HG03460 (cell line): ENCODE results near the gene KIF26B.

ENCODE experiments used
- ATAC-seq: cut with Tn5 transposase; IDR thresholded peaks from one replicate; pipeline ENCODE4 v1.9.1; 2021; ENCODE audit not compliant: unreplicated experiment

The KIF26B gene

GRCh38 chr1:245234217-245235081 is 79.7 kb downstream of the KIF26B start:
- ATAC-seq = no peak

DNA sequence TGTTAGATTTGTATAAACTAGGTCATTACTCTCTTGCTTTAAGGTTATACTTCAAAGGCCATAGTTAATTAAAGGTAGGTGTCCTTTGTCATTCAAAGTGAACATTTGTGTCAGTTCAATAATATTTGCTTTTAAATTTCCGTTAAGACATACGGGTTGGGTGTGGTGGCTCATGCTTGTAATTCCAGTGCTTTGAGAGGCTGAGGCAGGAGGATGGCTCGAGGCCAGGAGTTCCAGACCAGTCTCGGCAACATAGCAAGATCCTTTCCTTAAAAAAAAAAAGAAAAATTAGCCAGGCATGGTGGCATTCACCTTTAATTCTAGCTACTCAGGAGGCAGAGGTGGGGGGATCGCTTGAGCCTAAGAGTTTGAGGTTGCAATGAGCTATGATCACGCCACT is 80.4 kb downstream of the KIF26B start:
- no peak for ATAC-seq

DNA sequence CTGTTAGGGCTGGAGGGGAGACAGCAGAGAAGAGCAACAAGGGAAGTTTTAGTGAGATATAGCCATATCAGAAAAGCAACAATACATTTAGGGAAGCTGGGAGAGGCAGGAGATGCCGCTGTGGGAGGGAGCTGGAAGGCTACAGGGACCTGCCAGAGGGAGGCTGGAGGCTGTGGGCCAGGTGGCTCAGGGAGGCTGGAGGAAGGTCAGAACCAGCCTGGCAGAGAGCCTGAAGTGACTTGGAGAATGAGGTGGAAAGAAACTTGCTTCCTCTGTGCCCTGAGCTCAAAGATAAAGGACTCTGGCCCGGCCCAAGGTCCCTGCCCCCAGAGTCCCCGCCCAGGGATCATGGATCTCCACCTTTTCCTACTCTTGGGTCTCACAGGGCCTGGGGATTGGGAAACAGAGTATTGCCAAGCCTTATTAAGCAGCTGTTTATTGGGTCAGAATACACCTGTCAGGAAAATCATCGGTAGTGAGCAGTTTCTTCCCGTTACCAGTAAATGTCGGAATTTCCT is 85.9 kb downstream of the KIF26B start:
- ATAC-seq = no peak

- ATAC-seq = no peak
Measured at GRCh38 chr1:245241526-245242130, 86.8 kb downstream of the KIF26B start.

DNA sequence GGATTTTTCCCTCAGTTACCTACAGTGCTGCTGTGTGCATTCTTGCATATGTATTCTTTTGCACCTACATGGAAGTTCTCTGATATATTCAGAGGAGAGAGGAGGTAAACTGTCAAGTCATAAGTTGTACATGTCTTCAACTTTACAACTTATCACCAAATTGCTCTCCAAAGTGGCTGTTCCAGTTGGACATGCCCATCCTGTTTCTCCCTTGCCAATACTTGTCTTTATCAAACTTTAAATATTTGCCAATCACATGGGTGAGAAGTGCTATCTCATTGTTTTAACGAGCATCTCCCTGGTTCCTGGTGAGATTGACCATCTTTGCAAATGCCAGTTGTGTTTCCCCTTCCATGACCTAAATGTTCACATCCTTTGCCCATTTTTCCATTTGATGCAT is 88.2 kb downstream of the KIF26B start:
- no peak for ATAC-seq

- ATAC-seq = no peak
Measured at GRCh38 chr1:245245021-245245667, 90.4 kb downstream of the KIF26B start.

GRCh38 chr1:245246433-245246832 is 91.6 kb downstream of the KIF26B start:
- no peak for ATAC-seq

GRCh38 chr1:245247356-245247755 is 92.6 kb downstream of the KIF26B start:
- no peak for ATAC-seq

GRCh38 chr1:245247801-245248200 is 93.0 kb downstream of the KIF26B start:
- ATAC-seq = no peak

GRCh38 chr1:245248231-245248731 is 93.5 kb downstream of the KIF26B start:
- ATAC-seq = no peak

DNA sequence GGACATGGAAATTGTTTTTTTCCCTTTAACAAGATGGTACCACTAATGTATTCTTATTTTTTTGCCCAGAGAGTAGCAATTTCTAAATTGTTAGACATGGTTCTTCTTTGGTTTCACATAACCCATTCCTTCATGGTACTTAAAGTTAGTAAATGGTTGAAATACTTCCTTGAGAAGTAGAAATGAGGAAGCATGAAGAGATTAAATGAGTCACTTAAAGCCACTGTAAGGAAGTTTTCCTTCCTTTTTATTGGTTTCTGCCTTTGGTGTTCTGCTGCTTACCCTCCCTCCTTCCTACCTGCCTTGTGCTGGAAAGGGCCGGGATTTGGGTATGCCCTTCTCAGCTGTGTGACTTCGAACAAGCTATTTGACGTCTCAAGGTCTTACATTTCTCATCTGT is 101.0 kb downstream of the KIF26B start:
- ATAC-seq = no peak

DNA sequence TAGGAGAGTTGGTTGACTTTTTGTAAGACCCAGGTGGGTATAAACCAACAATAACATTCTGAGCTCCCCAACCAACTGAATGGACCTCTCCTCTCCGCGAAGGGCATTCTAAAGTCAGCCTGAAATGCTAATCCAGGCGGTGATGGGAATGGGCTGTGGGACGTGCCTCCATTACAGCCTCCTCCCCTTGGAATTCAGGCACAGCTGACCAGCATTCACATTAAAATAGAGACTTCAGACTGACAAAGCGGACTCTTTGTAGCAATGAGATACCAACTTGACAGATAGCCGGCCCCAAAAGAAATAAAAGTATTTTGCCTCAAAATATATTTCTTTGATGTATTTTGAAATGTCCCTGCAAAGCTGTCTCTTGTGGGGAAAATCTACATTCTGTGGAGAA is 101.7 kb downstream of the KIF26B start:
- no peak for ATAC-seq

DNA sequence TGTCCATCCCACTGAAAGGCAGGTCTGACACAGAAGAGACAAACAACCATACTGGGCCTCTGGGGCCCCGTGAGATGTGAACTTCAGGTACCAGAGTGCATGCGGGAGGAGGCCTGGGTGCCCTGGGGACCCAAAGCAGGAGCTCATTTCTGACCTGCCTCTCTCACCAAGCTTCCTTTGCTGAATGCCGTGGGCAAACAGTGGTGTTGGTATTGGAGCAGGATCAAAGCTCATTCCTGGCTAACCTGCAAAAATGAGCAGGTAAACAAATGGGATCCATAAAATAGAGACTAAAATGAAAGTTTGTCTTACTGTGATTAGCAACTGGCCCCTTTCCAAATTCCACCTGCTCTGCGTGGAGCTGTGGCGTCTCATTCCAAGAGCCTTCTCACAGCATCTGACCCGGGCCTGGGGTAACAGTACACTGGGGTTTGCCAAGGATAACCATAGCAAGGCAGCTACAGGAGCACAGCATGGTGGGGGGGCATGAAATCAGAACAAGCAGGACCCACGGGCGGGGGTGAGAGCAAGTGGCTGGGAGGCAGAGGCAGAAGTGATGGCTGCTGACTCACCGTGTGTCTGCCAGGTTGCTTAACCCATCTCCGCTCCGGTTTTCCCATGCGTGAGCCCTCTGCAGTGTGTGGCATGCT is 103.6 kb downstream of the KIF26B start:
- no peak for ATAC-seq

DNA sequence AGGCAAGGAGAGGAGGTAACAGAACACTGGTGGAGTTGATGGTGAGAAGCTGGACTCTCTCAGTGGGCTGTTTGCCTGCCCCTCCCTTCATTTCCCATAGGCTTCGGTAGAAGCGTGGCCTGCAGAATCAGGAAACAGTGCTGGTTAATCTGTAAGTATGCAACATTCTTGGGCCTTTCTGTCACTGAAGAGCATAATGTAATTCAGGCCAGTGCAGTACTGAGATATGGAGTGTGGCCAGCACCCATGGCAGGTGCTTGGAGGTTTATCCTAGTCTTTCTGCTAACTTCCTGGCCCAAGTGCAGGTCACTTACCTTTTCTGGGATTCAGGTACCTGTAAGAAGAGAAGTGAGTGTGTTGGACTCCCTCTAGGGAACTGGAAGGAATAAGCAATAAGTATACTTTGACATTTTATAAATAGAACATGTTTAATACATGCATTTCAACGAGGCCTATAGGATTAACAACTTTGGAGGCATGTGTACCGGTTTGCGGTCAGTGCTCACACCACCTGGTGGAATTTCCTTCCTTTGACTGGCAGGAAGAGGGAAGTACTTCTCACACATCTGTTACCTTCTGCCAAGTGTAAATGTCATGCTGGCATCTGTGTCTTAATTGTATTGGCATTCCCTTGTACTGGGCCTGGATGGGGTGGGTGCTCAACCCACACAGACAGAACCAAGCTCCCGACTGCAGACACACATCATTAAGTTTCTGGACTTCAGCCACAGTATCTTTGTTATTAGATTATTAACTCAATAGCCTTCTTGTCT is 105.5 kb downstream of the KIF26B start:
- no peak for ATAC-seq

DNA sequence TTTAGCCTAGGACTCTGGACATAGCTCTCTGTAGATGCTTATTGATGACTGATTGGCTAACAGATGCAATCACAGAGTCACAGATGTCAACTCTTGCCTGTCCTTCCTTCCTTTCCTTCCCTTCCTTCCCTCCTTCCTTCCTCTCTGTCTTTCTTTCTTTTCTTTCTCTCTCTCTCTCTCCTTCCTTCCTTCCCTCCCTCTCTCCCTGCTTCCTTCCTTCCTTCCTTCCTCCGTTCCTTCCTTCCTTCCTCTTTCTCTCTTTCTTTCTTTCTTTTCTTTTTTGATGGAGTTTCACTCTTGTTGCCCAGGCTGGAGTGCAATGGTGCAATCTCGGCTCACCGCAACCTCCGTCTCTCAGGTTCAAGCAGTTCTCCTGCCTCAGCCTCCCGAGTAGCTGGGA is 106.1 kb downstream of the KIF26B start:
- ATAC-seq = no peak

DNA sequence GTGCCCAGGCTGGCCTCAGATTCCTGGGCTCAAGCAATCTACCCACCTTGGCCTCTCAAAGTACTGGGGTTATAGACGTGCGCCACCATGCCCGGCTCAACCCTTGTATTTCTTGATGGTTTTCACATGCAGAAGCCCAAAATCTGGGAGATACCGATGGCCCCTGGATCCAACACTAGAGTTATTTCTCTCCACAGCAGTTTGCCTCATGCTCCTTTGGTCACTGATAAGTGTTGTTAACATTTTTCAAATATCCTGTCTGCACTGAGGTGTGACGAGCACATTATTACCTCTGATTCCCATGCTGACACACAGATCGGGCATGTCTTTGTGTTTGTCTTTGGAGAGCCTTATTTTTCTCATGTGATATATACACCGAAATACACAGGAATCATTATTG is 107.0 kb downstream of the KIF26B start:
- no peak for ATAC-seq

DNA sequence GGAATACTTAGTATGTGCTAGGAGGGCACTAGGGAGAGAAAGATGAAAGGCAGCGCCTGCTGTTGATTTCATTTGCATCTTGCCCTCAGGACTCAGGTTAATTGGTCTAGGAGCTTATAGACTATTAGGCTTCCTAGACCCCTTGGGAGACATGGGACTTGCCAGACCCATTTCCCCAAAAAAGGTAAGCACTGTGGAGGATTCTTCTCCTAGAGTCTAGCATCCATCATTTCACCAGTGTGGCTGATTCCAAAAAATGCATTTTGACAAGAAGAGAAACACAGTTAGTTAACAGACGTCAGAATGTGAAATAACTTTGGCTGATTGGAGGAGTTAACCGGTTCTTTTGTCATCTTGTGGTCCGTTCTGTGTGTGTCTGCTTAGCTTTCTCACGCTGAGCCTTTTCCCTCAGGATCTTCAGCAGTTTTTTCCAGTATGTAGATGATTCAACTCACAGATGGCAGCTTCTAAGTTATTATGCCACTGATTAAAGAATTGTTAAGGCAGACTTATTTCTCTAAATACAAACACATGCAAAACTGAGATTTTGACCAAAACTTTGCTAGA is 108.8 kb downstream of the KIF26B start:
- no peak for ATAC-seq

DNA sequence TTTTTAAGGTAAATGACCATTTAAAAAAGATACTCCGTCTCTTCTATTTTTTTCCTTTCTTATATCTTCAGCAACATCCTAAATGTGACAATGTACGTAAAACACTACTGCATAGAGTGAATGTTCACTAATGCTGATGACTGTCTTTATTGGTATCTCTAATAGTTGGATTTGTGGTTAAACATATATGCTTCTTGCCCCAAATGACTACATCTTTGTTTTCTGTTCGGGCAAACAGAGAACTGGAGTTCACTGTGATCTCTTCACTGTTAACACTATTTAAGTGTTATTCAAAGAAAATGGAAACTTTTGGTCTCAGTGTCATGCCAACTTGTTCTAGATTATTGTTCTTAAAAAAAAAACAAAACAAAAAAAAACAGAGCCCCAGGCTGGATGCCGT is 109.4 kb downstream of the KIF26B start:
- no peak for ATAC-seq

GRCh38 chr1:245266105-245266504 is 111.3 kb downstream of the KIF26B start:
- ATAC-seq = no peak

DNA sequence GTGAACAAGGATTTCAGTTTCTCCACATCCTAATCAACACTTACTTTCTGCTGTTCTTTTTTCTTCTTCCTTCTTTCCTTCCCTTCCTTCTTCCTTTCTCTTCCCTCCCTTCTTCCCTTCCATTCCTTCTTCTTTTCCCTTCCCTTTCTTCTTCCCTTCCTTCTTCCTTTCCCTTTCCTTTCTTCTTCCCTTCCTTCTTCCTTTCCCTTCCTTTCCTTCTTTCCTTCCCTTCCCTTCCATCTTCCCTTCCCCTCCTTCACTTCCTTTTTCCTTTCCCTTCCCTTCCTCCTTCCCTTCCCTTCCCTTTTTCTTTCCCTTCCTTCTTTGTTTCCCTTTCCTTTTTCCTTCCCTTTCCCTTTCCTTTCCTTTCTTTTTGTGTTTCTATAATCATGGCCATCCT is 115.3 kb downstream of the KIF26B start:
- ATAC-seq = no peak
